Measurements from ENCODE around the gene CA10. TPM values are rescaled to one million over a fixed set of nuclear protein-coding genes. Genes with fewer than 3 reads are reported as not detected.

CA10 gene
- total RNA-seq, 1 donor from 2014 or later: 1.3 TPM

DNA sequence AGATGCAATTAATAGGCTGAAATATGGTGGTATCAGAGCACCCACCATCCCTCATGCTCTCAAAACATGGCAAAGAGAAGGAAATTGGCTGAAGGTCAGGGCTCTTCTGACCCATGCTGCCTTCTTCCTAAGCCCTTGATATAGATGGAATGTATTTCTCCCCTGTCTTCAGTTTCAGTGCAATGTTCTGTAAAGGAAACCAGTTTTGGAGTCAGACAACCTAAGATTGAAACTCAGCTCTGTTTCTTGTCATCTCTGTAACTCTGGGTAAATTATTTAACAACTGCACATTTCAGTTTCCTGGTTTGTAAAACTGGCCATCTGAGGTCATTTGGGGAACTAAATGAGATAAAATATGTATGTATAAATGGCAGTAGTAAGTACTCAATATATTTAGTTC, 243.9 kb downstream of the CA10 start:
- Mint-ChIP-seq H3K27ac (ENCODE audit: unreplicated experiment) (no peak overlapping the region), H3K36me3 (ENCODE audit: unreplicated experiment) (no peaks in the 10 kb centered on the region), H3K27me3 (ENCODE audit: unreplicated experiment) (no peaks in the 10 kb centered on the region), H3K4me1 (ENCODE audit: low read depth, unreplicated experiment) (no peaks in the 10 kb centered on the region), H3K4me3 (ENCODE audit: unreplicated experiment) (no peak overlapping the region), H3K9me3 (ENCODE audit: unreplicated experiment) (no peaks in the 10 kb centered on the region)
- TF ChIP-seq, protein P1, sequence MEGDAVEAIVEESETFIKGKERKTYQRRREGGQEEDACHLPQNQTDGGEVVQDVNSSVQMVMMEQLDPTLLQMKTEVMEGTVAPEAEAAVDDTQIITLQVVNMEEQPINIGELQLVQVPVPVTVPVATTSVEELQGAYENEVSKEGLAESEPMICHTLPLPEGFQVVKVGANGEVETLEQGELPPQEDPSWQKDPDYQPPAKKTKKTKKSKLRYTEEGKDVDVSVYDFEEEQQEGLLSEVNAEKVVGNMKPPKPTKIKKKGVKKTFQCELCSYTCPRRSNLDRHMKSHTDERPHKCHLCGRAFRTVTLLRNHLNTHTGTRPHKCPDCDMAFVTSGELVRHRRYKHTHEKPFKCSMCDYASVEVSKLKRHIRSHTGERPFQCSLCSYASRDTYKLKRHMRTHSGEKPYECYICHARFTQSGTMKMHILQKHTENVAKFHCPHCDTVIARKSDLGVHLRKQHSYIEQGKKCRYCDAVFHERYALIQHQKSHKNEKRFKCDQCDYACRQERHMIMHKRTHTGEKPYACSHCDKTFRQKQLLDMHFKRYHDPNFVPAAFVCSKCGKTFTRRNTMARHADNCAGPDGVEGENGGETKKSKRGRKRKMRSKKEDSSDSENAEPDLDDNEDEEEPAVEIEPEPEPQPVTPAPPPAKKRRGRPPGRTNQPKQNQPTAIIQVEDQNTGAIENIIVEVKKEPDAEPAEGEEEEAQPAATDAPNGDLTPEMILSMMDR (IDR thresholded peaks at IDR 0.05; ENCODE audit: partially characterized antibody, unreplicated experiment): no peak
- no peak for DNase-seq

DNA sequence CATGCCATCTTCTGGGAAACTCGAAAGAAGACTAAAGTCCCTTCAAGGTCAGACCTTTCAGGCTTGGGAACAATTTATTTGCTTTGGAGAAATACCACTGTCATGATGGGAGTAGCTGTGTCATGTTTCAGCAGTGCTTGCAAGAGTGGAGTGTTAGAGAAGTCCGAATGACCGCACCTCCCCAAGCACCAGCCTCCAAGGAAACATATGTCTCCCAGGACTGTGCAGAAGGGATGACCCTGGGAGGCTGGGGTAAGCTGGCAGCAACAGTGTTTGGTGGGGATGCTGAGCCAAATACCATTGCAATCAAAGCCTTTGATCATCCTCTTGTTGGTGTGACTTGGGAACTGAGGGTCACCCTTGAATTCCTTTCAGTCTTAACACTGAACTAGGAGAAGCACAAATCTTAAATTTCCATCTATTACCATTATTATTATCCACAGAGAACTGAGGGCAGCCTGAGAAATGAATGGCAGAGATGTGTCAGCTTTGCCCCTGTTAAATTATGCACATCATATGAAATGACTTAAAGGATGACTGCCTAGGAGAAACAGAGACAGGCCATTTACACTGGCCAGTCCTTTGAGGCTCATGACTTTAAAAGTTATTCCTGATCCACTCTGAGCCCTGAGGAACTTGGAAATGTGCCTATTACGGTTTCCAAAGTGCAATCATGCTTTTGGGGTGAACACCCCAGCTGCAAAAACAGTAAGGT, 244.9 kb downstream of the CA10 start:
- no peaks in the 10 kb centered on the region for H3K9me3 Mint-ChIP-seq (ENCODE audit: unreplicated experiment)
- DNase-seq: no peak
- TF ChIP-seq, protein P1 (IDR thresholded peaks at IDR 0.05; ENCODE audit: partially characterized antibody, unreplicated experiment): no peak
- H3K27ac Mint-ChIP-seq (ENCODE audit: unreplicated experiment): no peak overlapping the region
- H3K36me3 Mint-ChIP-seq (ENCODE audit: unreplicated experiment): no peaks in the 10 kb centered on the region
- H3K4me3 Mint-ChIP-seq (ENCODE audit: unreplicated experiment): no peak overlapping the region
- no peaks in the 10 kb centered on the region for H3K4me1 Mint-ChIP-seq (ENCODE audit: low read depth, unreplicated experiment)
- no peaks in the 10 kb centered on the region for H3K27me3 Mint-ChIP-seq (ENCODE audit: unreplicated experiment)

DNA sequence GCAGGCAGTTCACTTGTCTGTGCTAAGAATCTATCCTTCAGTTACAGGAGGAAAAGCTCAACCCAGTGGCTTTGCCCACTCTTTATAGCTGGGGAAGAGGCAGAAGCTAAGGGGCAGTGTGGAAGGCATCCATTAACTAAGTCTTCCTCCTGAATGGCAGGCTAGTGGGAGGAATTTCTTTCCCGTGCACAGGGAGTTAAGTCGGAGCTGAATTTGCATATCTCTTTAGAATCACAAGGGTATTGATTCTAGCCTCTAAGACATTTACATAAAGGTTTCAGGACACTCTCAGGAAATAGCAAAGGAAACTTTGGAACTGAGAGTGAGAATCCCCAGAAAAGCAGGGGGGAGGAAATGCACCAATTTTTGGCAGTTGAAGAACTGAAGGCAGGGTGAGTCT, 245.6 kb downstream of the CA10 start:
- DNase-seq: no peak

DNA sequence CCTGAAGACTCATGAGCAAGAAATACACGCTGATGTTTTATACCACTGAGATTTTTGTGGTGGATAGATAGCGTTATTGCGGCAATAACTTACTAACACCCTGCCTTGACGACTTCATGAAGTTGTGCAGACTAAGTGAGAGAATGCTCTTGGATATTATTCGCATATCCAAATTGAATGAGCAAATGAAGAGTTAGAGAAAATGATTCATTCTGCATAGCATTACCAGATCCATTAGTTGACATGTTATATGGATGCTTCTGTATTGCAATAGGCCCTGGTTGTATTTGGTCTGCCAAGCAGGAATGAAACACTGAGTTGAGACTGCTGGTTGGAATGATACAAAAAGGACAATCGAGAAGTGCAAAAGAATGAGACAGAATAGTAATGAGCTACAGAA, 247.3 kb downstream of the CA10 start:
- Mint-ChIP-seq H3K27ac (ENCODE audit: unreplicated experiment) (no peak overlapping the region), H3K36me3 (ENCODE audit: unreplicated experiment) (no peaks in the 10 kb centered on the region), H3K4me1 (ENCODE audit: low read depth, unreplicated experiment) (no peaks in the 10 kb centered on the region), H3K9me3 (ENCODE audit: unreplicated experiment) (no peaks in the 10 kb centered on the region), H3K4me3 (ENCODE audit: unreplicated experiment) (no peak overlapping the region), H3K27me3 (ENCODE audit: unreplicated experiment) (no peaks in the 10 kb centered on the region)
- no peak for DNase-seq
- TF ChIP-seq, protein P1 (IDR thresholded peaks at IDR 0.05; ENCODE audit: partially characterized antibody, unreplicated experiment): no peak

More for the DNA sequence above, 245.6 kb downstream of the CA10 start:
- H3K36me3 Mint-ChIP-seq (ENCODE audit: unreplicated experiment): no peaks in the 10 kb centered on the region
- H3K27ac Mint-ChIP-seq (ENCODE audit: unreplicated experiment): no peak overlapping the region
- H3K27me3 Mint-ChIP-seq (ENCODE audit: unreplicated experiment): no peaks in the 10 kb centered on the region
- no peak overlapping the region for H3K4me3 Mint-ChIP-seq (ENCODE audit: unreplicated experiment)
- no peaks in the 10 kb centered on the region for H3K9me3 Mint-ChIP-seq (ENCODE audit: unreplicated experiment)
- TF ChIP-seq, protein P1 (IDR thresholded peaks at IDR 0.05; ENCODE audit: partially characterized antibody, unreplicated experiment): no peak
- H3K4me1 Mint-ChIP-seq (ENCODE audit: low read depth, unreplicated experiment): no peaks in the 10 kb centered on the region

DNA sequence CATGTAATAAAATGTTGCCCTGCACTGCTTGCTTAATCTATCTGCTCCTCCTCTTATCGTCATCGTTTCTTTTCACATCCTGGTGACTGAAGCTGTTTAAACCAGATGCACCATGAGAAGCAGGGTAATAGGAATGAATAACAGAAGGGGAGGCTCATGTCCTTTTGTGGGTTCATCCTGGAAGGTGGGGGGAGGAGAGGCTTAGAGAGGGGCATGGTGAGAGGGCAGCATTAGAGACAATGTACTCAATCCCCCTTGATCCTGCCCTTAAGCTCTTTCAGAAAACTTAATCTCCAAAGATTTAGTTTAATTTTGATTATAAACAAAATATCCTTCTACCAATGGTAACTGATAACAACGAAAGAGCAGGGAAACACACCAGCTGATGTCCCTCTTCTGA, 248.5 kb downstream of the CA10 start:
- Mint-ChIP-seq H3K36me3 (ENCODE audit: unreplicated experiment) (no peaks in the 10 kb centered on the region), H3K27me3 (ENCODE audit: unreplicated experiment) (no peaks in the 10 kb centered on the region), H3K4me3 (ENCODE audit: unreplicated experiment) (no peak overlapping the region), H3K4me1 (ENCODE audit: low read depth, unreplicated experiment) (no peaks in the 10 kb centered on the region), H3K27ac (ENCODE audit: unreplicated experiment) (no peak overlapping the region), H3K9me3 (ENCODE audit: unreplicated experiment) (no peaks in the 10 kb centered on the region)
- TF ChIP-seq, protein P1 (IDR thresholded peaks at IDR 0.05; ENCODE audit: partially characterized antibody, unreplicated experiment): no peak
- DNase-seq: no peak

Data from glutamatergic neuron (in vitro differentiated cells).